ENCODE data around the gene MAPKAP1. TPM values are rescaled to one million over a fixed set of nuclear protein-coding genes. Genes with fewer than 3 reads are reported as not detected.

MAPKAP1 gene
- total and polyA plus RNA-seq, 9 of the 15 experiments (the other 6 are each of a cell fraction or from before 2014, with no cell fraction given): 2.6 to 82.1 (median 61.1) TPM

DNA sequence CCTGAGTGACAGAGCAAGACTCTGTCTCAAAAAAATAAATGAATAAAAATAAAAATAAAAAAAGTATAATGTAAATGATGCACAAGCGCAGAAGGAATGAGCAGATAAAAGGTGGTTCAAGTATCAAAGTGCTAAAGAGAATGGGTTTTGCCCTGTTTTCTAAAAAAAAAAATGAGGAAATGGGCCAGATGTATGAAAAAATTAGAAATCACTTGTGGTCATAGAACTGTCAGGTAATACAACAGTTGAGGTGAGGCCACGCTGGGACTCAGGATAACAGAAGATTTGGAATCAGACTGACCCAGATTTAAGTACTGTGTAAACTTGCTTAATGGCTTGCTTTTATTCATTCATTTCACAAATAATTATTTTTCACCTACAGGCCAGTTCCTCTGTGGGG is 69.8 kb downstream of the MAPKAP1 start:
- H2AFZ ChIP-seq (ENCODE audit: low read depth, low read length): no peak overlapping the region
- POLR2A ChIA-PET: no interaction called here
- H4K20me1 ChIP-seq (replicated peaks; ENCODE audit: control insufficient read depth, insufficient read depth, low read length): peaks cover 14% of the 10 kb centered on the region
- no peak overlapping the region for H3K4me2 ChIP-seq (ENCODE audit: insufficient read depth, low read length)
- no peaks in the 10 kb centered on the region for H3K9me3 ChIP-seq (replicated peaks; ENCODE audit: control insufficient read depth, insufficient read depth, low read depth, low read length)
- H3K27me3 ChIP-seq (ENCODE audit: control insufficient read depth in 2 of 2, insufficient read depth in 2 of 2, low read length in 2 of 2): no peaks in the 10 kb centered on the region
- ATAC-seq (no peak), DNase-seq (ENCODE audit: extremely low read depth in 1 of 4, low spot score in 3 of 4) (no peak), FAIRE-seq (no peak)
- H3K79me2 ChIP-seq (ENCODE audit: control insufficient read depth, insufficient read depth, low read length): no peaks in the 10 kb centered on the region; the same call in 2 of the 3 replicates
- no peak overlapping the region for H3K4me3 ChIP-seq
- H3K36me3 ChIP-seq (ENCODE audit: control insufficient read depth, insufficient read depth, low read length): no peaks in the 10 kb centered on the region
- H3K27ac ChIP-seq (ENCODE audit: extremely low read depth, low read depth, low read length): no peak overlapping the region
- CTCF ChIA-PET (ENCODE audit: low intra/inter-chr PET ratio): interaction anchor here (0.7 kb wide), 1 partner anchor 67 kb away, joined by 3 read pairs; no protein-coding TSS in a partner anchor
- TF ChIP-seq NFXL1 (CRISPR knock-in tag; IDR thresholded peaks at IDR 0.05) (no peak), CC2D1A (IDR thresholded peaks at IDR 0.05) (no peak), RHOXF2B (CRISPR knock-in tag; conservative IDR thresholded peaks at IDR 0.05) (no peak)
- TF ChIP-seq, protein P1, sequence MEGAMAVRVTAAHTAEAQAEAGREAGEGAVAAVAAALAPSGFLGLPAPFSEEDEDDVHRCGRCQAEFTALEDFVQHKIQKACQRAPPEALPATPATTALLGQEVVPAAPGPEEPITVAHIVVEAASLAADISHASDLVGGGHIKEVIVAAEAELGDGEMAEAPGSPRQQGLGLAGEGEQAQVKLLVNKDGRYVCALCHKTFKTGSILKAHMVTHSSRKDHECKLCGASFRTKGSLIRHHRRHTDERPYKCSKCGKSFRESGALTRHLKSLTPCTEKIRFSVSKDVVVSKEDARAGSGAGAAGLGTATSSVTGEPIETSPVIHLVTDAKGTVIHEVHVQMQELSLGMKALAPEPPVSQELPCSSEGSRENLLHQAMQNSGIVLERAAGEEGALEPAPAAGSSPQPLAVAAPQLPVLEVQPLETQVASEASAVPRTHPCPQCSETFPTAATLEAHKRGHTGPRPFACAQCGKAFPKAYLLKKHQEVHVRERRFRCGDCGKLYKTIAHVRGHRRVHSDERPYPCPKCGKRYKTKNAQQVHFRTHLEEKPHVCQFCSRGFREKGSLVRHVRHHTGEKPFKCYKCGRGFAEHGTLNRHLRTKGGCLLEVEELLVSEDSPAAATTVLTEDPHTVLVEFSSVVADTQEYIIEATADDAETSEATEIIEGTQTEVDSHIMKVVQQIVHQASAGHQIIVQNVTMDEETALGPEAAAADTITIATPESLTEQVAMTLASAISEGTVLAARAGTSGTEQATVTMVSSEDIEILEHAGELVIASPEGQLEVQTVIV (CRISPR knock-in tag; IDR thresholded peaks at IDR 0.05; ENCODE audit: borderline replicate concordance): no peak
- no TSS peak for BruUV-seq (replicated peaks)
- 77% methylated on average over 2 of the region's 2 CpGs for WGBS (ENCODE audit: insufficient coverage, low coverage, missing lambda C conversion rate)
- intact Hi-C loops (cut with micrococcal nuclease): no loop called here
- in situ Hi-C loops (cut with MboI): loop anchor here (10.0 kb wide), 1 partner anchor 202 kb away; no protein-coding TSS in a partner anchor
- peaks cover 6 to 9% of the 10 kb centered on the region in 2 experiments; a peak in 4 of 5 replicates for H3K4me1 ChIP-seq (replicated peaks in 1 of 2; ENCODE audit: control insufficient read depth in 2 of 2, insufficient read depth in 2 of 2, low read length in 2 of 2)
- peaks cover 1% of the 10 kb centered on the region for H3K9me1 ChIP-seq (ENCODE audit: control insufficient read depth, insufficient read depth, low read length)
- H3K9ac ChIP-seq (ENCODE audit: insufficient read depth in 1 of 2, low read depth in 2 of 2, low read length in 2 of 2): no peak overlapping the region

Measured in K562 (cell line).